ENCODE results near the gene CDH9. TPM values are rescaled to one million over a fixed set of nuclear protein-coding genes. Genes with fewer than 3 reads are reported as not detected.

The CDH9 gene
- total RNA-seq, 1 donor: not detected

- Histone ChIP-seq H3K4me3 (ENCODE audit: insufficient read depth, low read length) (no peak overlapping the region), H3K27me3 (ENCODE audit: insufficient read depth, low read length) (no peaks in the 10 kb centered on the region), H3K9me3 (ENCODE audit: low read depth, low read length) (peaks cover 4% of the 10 kb centered on the region), H3K4me1 (ENCODE audit: insufficient read depth, low read length) (no peaks in the 10 kb centered on the region), H3K36me3 (ENCODE audit: insufficient read depth, low read length) (no peaks in the 10 kb centered on the region), H4K20me1 (ENCODE audit: insufficient read depth, low read length) (no peaks in the 10 kb centered on the region), H3K27ac (ENCODE audit: low read depth, low read length) (no peak overlapping the region), H3K4me2 (ENCODE audit: insufficient read depth, low read length) (no peak overlapping the region), H3K79me2 (ENCODE audit: insufficient read depth, low read length) (no peaks in the 10 kb centered on the region), H2AFZ (ENCODE audit: low read length) (no peak overlapping the region)
- TF ChIP-seq, protein P1, sequence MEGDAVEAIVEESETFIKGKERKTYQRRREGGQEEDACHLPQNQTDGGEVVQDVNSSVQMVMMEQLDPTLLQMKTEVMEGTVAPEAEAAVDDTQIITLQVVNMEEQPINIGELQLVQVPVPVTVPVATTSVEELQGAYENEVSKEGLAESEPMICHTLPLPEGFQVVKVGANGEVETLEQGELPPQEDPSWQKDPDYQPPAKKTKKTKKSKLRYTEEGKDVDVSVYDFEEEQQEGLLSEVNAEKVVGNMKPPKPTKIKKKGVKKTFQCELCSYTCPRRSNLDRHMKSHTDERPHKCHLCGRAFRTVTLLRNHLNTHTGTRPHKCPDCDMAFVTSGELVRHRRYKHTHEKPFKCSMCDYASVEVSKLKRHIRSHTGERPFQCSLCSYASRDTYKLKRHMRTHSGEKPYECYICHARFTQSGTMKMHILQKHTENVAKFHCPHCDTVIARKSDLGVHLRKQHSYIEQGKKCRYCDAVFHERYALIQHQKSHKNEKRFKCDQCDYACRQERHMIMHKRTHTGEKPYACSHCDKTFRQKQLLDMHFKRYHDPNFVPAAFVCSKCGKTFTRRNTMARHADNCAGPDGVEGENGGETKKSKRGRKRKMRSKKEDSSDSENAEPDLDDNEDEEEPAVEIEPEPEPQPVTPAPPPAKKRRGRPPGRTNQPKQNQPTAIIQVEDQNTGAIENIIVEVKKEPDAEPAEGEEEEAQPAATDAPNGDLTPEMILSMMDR (IDR thresholded peaks at IDR 0.05; ENCODE audit: extremely low read depth, low read depth, low read length): no peak
- DNase-seq (ENCODE audit: insufficient read length, low spot score, missing footprints): no peak
Measured at GRCh38 chr5:26884481-26884880, 153.9 kb downstream of the CDH9 start.

DNA sequence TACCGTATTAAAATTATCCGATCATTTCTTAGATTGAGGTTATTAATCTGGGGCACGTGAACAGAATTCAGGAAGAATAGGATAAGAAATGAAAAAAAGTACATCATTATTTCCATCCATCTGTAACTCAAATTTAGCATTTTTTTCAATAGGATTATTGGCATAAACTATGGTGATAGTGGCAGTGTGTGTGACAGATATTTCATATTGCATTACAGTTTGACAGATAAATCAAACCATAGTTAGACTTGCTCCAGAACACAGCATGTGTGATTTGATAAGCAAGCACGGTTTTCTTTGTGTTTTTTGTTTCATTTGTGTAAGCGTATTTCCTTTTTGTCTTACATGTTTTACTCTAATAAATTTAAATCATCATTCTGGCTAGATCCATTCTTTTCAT is 155.0 kb downstream of the CDH9 start:
- no peak for DNase-seq (ENCODE audit: insufficient read length, low spot score, missing footprints)
- no peak overlapping the region for H3K4me3 ChIP-seq (ENCODE audit: insufficient read depth, low read length)
- H3K79me2 ChIP-seq (ENCODE audit: insufficient read depth, low read length): no peaks in the 10 kb centered on the region
- no peak overlapping the region for H3K27ac ChIP-seq (ENCODE audit: low read depth, low read length)
- H3K9me3 ChIP-seq (ENCODE audit: low read depth, low read length): peaks cover 4% of the 10 kb centered on the region
- H4K20me1 ChIP-seq (ENCODE audit: insufficient read depth, low read length): no peaks in the 10 kb centered on the region
- H3K4me1 ChIP-seq (ENCODE audit: insufficient read depth, low read length): no peaks in the 10 kb centered on the region
- H2AFZ ChIP-seq (ENCODE audit: low read length): no peak overlapping the region
- no peaks in the 10 kb centered on the region for H3K27me3 ChIP-seq (ENCODE audit: insufficient read depth, low read length)
- TF ChIP-seq, protein P1 (IDR thresholded peaks at IDR 0.05; ENCODE audit: extremely low read depth, low read depth, low read length): no peak
- no peaks in the 10 kb centered on the region for H3K36me3 ChIP-seq (ENCODE audit: insufficient read depth, low read length)
- no peak overlapping the region for H3K4me2 ChIP-seq (ENCODE audit: insufficient read depth, low read length)

DNA sequence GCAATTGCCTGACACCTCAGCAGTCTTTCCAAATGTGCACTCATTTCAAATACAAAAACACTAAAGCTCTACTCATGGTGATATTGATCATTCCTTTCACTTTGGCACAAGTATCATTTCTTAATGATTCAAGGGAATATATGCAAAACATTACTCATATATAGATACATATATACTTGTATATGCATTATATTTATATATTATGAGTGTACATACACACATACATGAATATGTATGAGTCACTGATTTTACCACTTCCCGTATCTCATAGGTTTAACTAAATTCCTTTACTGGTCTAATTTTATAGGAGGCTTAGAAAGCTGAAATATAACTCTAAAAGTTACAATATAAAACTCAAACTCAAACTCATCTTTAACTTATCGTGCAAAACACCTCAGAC is 156.5 kb downstream of the CDH9 start:
- H3K36me3 ChIP-seq (ENCODE audit: insufficient read depth, low read length): no peaks in the 10 kb centered on the region
- no peak overlapping the region for H3K4me3 ChIP-seq (ENCODE audit: insufficient read depth, low read length)
- no peak overlapping the region for H2AFZ ChIP-seq (ENCODE audit: low read length)
- no peaks in the 10 kb centered on the region for H3K9me3 ChIP-seq (ENCODE audit: low read depth, low read length)
- no peak overlapping the region for H3K4me2 ChIP-seq (ENCODE audit: insufficient read depth, low read length)
- H3K27ac ChIP-seq (ENCODE audit: low read depth, low read length): no peak overlapping the region
- TF ChIP-seq, protein P1 (IDR thresholded peaks at IDR 0.05; ENCODE audit: extremely low read depth, low read depth, low read length): no peak
- H3K4me1 ChIP-seq (ENCODE audit: insufficient read depth, low read length): no peaks in the 10 kb centered on the region
- DNase-seq (ENCODE audit: insufficient read length, low spot score, missing footprints): no peak
- H3K79me2 ChIP-seq (ENCODE audit: insufficient read depth, low read length): no peaks in the 10 kb centered on the region
- no peaks in the 10 kb centered on the region for H4K20me1 ChIP-seq (ENCODE audit: insufficient read depth, low read length)
- H3K27me3 ChIP-seq (ENCODE audit: insufficient read depth, low read length): no peaks in the 10 kb centered on the region

DNA sequence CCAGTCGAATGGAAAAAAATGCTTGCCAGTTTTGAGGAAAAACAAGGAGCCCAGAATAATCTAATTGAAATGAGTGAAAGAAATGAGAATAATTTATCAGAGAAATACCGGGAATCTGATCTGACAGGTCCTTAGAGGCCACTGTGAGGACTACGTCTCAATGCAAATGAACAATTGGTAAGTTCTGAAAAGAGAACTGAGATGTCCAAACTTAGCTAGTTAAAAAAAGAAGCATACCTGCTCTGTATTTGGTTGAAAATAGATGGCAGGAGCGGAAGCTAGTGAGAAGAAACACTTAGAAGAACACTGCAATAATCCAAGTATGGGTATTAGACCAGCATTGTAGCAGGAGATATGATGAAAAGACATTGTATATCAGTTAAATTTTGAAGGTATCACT is 161.2 kb downstream of the CDH9 start:
- TF ChIP-seq, protein P1 (IDR thresholded peaks at IDR 0.05; ENCODE audit: extremely low read depth, low read depth, low read length): no peak
- Histone ChIP-seq H2AFZ (ENCODE audit: low read length) (no peak overlapping the region), H4K20me1 (ENCODE audit: insufficient read depth, low read length) (no peaks in the 10 kb centered on the region), H3K4me2 (ENCODE audit: insufficient read depth, low read length) (no peak overlapping the region), H3K27me3 (ENCODE audit: insufficient read depth, low read length) (no peaks in the 10 kb centered on the region), H3K36me3 (ENCODE audit: insufficient read depth, low read length) (no peaks in the 10 kb centered on the region), H3K4me3 (ENCODE audit: insufficient read depth, low read length) (no peak overlapping the region), H3K9me3 (ENCODE audit: low read depth, low read length) (no peaks in the 10 kb centered on the region), H3K27ac (ENCODE audit: low read depth, low read length) (no peak overlapping the region), H3K79me2 (ENCODE audit: insufficient read depth, low read length) (no peaks in the 10 kb centered on the region), H3K4me1 (ENCODE audit: insufficient read depth, low read length) (no peaks in the 10 kb centered on the region)
- no peak for DNase-seq (ENCODE audit: insufficient read length, low spot score, missing footprints)
